Measurements from ENCODE around the gene ST8SIA2. TPM values are rescaled to one million over a fixed set of nuclear protein-coding genes. Genes with fewer than 3 reads are reported as not detected.

ST8SIA2 gene
- total RNA-seq, 1 experiment from 2014 or later = 0.15 TPM

DNA sequence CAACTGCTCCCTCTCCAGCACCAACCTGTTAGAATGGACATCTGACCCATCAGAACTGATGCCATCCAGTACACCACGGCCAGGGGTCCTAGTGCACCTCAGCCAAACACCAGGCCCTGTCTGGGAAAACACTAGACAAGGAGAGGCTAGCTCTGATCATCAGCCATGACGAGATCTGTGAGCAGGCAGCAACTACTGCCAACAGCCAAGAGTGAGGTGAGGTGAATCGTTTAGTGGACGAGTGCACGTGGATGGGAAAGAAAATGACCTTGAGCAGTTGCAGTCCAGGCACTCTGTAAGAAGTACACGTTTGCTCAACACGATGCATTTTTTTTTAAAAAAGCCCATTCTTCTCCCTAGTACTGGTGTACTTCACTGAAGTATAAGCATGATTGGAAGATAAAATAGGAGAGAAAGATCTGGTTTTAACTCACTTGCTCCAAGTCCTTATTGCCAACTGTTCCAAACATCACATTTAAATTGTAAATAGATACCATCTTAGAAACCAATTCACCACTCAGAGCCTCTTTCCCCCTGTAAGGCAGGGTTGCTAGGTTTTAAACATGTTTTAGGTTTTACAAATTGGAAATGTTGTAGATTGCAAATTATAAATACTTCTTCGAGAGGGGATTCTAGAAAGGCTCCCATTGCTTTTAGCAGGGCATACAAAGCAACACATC, 5.7 kb downstream of the ST8SIA2 start:
- ATAC-seq = no peak
- Histone ChIP-seq H3K9me3 (ENCODE audit: control insufficient read depth, insufficient read depth, low read depth, low read length) (no peaks in the 10 kb centered on the region), H3K27ac (ENCODE audit: low read length) (no peak overlapping the region), H3K4me1 (ENCODE audit: control insufficient read depth, insufficient read depth, low read length) (peaks cover 4% of the 10 kb centered on the region; the same call in 1 of the 2 replicates), H3K27me3 (ENCODE audit: control insufficient read depth, insufficient read depth, low read length) (peaks cover 14% of the 10 kb centered on the region), H3K4me3 (ENCODE audit: low read depth in 2 of 2, low read length in 2 of 2) (no peak overlapping the region), H3K36me3 (ENCODE audit: control insufficient read depth, insufficient read depth, low read length) (no peaks in the 10 kb centered on the region)
- BruUV-seq (replicated peaks) = no TSS peak
- TF ChIP-seq POLR2AphosphoS5 (IDR thresholded peaks at IDR 0.05; ENCODE audit: low read depth, low read length) (no peak), TCF7L2 (IDR thresholded peaks at IDR 0.05; ENCODE audit: low read depth, low read length) (no peak), SIN3A (IDR thresholded peaks at IDR 0.05; ENCODE audit: borderline replicate concordance, insufficient read depth, low read depth, low read length) (no peak)
- in situ Hi-C loops (cut with HindIII; ENCODE audit: low pct_unique_long_range_greater_than_20kb, low sequenced_read_pairs) (no loop called here), intact Hi-C loops (cut with micrococcal nuclease; ENCODE audit: unreplicated experiment) (no loop called here)
- DNase-seq (ENCODE audit: low read depth, low spot score) = no peak
- CTCF ChIA-PET = no interaction called here
- POLR2A ChIA-PET = no interaction called here

- DNase-seq (ENCODE audit: low read depth, low spot score) (no peak), ATAC-seq (no peak)
- CTCF ChIA-PET = no interaction called here
- Histone ChIP-seq H3K9me3 (ENCODE audit: control insufficient read depth, insufficient read depth, low read depth, low read length) (no peaks in the 10 kb centered on the region), H3K27me3 (ENCODE audit: control insufficient read depth, insufficient read depth, low read length) (peaks cover 8% of the 10 kb centered on the region), H3K36me3 (ENCODE audit: control insufficient read depth, insufficient read depth, low read length) (no peaks in the 10 kb centered on the region), H3K4me1 (ENCODE audit: control insufficient read depth, insufficient read depth, low read length) (no peaks in the 10 kb centered on the region), H3K4me3 (ENCODE audit: low read depth in 2 of 2, low read length in 2 of 2) (no peak overlapping the region), H3K27ac (ENCODE audit: low read length) (no peak overlapping the region)
- TF ChIP-seq SIN3A (IDR thresholded peaks at IDR 0.05; ENCODE audit: borderline replicate concordance, insufficient read depth, low read depth, low read length) (no peak), POLR2AphosphoS5 (IDR thresholded peaks at IDR 0.05; ENCODE audit: low read depth, low read length) (no peak), TCF7L2 (IDR thresholded peaks at IDR 0.05; ENCODE audit: low read depth, low read length) (no peak), REST (IDR thresholded peaks at IDR 0.05; ENCODE audit: insufficient read depth in 1 of 2, low read depth in 2 of 2, low read length in 1 of 2) (no peak)
- TF ChIP-seq, protein P1, sequence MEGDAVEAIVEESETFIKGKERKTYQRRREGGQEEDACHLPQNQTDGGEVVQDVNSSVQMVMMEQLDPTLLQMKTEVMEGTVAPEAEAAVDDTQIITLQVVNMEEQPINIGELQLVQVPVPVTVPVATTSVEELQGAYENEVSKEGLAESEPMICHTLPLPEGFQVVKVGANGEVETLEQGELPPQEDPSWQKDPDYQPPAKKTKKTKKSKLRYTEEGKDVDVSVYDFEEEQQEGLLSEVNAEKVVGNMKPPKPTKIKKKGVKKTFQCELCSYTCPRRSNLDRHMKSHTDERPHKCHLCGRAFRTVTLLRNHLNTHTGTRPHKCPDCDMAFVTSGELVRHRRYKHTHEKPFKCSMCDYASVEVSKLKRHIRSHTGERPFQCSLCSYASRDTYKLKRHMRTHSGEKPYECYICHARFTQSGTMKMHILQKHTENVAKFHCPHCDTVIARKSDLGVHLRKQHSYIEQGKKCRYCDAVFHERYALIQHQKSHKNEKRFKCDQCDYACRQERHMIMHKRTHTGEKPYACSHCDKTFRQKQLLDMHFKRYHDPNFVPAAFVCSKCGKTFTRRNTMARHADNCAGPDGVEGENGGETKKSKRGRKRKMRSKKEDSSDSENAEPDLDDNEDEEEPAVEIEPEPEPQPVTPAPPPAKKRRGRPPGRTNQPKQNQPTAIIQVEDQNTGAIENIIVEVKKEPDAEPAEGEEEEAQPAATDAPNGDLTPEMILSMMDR (IDR thresholded peaks at IDR 0.05) = no peak
- POLR2A ChIA-PET = no interaction called here
- in situ Hi-C loops (cut with HindIII; ENCODE audit: low pct_unique_long_range_greater_than_20kb, low sequenced_read_pairs) = no loop called here
- intact Hi-C loops (cut with micrococcal nuclease; ENCODE audit: unreplicated experiment) = no loop called here
- BruUV-seq (replicated peaks) = no TSS peak
These were observed 6.9 kb downstream of the ST8SIA2 start for GRCh38 chr15:92400573-92400972.
